NOMO-1 treated with dmso at 0.1 percent for 144 hours (cell line): ENCODE measurements around the gene HTR3E.

Source experiments
- DNase-seq: peaks from one replicate; lab custom pipeline; 2025; ENCODE audit not compliant: unreplicated experiment; lab: John Stamatoyannopoulos, UW

Gene HTR3E

GRCh38 chr3:184155644-184156521 is 59.0 kb downstream of the HTR3E start:
- peak; percentile 21 for DNase-seq

- no peak for DNase-seq
These were observed 59.7 kb downstream of the HTR3E start for GRCh38 chr3:184156522-184156955.
